Stimulated activated memory B cell treated with anti-CD40 and anti-IgM and Interleukin-4, amounts not matched to agents 10 μg/mL and 1 μg/mL and 100 μg/mL, for 72 hours (primary cell): ENCODE data around the gene FAM184B.
"Not testable (repeated sequence)": the region's sequence is repeated elsewhere in the genome, so short reads cannot be mapped to it uniquely, and the experiment has no call there.

Experiments
- ATAC-seq: fragments of 150-1000 bp; cut with Tn5 transposase; 2 replicates; pipeline ENCODE4 v1.10.0; 2021
- H3K27ac Mint-ChIP-seq: one replicate; pipeline ENCODE4 v1.8.0; 2022; ENCODE audit warnings: mild to moderate bottlenecking, mixed read lengths
- H3K27me3 Mint-ChIP-seq: one replicate; pipeline ENCODE4 v1.8.0; 2022; ENCODE audit warnings: mixed read lengths
- H3K36me3 Mint-ChIP-seq: one replicate; pipeline ENCODE4 v1.8.0; 2022; ENCODE audit warnings: mixed read lengths
- H3K4me1 Mint-ChIP-seq: one replicate; pipeline ENCODE4 v1.8.0; 2022; ENCODE audit warnings: mixed read lengths
- H3K4me3 Mint-ChIP-seq: one replicate; pipeline ENCODE4 v1.8.0; 2022; ENCODE audit warnings: mild to moderate bottlenecking, moderate library complexity, mixed read lengths
- H3K9me3 Mint-ChIP-seq: one replicate; pipeline ENCODE4 v1.8.0; 2022; ENCODE audit warnings: mixed read lengths

The FAM184B gene

DNA sequence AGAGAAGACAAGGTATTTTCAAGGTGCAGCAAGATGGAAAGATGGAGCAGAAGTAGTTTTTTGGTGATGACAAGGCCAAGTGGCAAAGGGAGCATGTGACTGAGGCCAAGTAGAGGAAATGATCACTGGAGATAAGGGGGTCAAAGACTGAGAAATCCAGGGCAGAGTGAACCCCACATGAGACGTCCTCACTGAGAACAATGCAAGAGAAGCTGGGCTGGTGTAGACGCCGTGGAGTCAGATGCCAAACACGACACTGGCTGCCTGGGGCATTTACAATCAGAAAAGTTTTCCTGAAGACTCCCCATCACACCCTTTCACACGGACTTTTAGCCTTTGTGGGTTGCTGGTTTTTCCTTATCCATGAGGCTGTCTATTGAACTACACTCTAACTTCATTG, 69.3 kb downstream of the FAM184B start:
- no peak for ATAC-seq

DNA sequence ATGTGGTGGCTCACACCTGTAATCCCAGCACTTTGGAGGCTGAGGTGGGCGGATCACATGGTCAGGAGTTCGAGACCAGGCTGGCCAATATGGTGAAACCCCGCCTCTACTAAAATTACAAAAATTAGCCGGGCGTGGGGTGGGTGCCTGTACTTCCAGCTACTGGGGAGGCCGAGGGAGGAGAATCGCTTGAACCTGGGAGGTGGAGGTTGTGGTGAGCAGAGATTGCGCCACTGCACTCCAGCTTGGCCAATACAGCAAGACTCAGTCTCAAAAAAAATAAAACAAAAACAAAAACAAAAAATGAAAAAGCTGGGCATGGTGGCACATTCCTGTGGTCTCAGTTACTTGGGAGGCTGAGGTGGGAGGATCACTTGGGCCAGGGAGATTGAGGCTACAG, 70.2 kb downstream of the FAM184B start:
- not testable (repeated sequence) for H3K9me3 Mint-ChIP-seq, H3K27ac Mint-ChIP-seq, H3K4me1 Mint-ChIP-seq, H3K4me3 Mint-ChIP-seq, H3K36me3 Mint-ChIP-seq, ATAC-seq
- H3K27me3 Mint-ChIP-seq = peaks cover 16% of the 10 kb centered on the region

More for the DNA sequence above, 69.3 kb downstream of the FAM184B start:
- no peaks in the 10 kb centered on the region for H3K9me3 Mint-ChIP-seq
- no peaks in the 10 kb centered on the region for H3K36me3 Mint-ChIP-seq
- no peaks in the 10 kb centered on the region for H3K4me1 Mint-ChIP-seq
- no peak overlapping the region for H3K4me3 Mint-ChIP-seq
- H3K27ac Mint-ChIP-seq = no peak overlapping the region
- peaks cover 16% of the 10 kb centered on the region for H3K27me3 Mint-ChIP-seq

DNA sequence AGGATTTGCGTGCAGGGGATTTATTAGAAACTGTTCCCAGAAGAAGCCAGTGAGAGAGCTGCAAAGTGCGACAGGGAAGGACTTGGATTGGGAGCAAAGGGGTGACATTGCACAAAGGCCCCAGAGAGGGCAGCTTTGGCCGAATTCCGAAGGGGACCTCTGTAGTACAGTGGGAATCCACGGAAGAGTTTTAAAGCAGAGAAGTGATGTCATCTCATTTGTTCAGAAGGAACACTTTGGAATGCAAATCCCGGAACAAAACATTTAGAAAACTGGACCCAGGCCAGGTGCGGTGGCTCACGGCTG, 71.7 kb downstream of the FAM184B start:
- Mint-ChIP-seq H3K27me3 (peaks cover 16% of the 10 kb centered on the region), H3K4me3 (no peak overlapping the region)
- no peak for ATAC-seq

DNA sequence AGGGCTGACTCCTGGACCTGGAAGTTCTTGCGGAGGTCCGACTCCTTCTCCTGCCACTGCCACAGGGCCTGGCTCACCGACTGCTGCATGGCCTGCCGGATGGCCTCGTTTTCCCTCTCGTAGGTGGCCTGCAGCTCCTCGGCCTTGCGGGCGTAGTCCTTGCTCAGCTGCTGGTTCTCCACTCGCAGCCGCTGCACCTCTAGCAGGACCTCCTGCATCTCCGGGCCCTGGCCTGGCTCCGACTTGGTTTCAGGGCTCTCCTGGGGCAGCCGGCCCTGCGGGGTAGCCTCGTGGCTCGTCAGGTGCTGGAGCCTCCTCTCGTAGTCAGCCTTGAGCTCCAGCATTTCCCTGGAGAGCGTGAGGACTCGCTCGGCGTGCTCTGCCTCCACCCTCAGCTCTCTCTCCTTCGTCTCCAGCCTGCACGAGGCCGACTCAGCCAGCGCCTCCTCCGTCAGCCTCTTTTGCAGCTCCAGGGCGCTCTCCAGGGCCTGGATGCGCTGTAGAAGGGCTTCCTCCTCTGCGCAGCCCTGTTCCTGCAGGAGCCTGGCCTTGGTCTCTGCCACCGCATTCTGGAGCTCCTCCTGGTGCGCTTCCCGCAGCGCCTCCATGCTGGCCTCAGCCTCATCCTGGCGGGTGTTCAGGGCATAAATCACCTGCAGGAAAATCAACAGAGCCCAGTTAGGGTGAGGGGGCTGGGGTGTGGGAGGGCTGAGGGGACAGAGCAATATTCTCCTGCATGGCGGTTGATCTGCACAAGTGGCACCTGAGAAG, 72.2 kb downstream of the FAM184B start:
- Mint-ChIP-seq H3K4me3 (no peak overlapping the region), H3K36me3 (no peaks in the 10 kb centered on the region), H3K9me3 (no peaks in the 10 kb centered on the region), H3K4me1 (no peaks in the 10 kb centered on the region), H3K27me3 (peaks cover 16% of the 10 kb centered on the region), H3K27ac (no peak overlapping the region)
- ATAC-seq = no peak

More for the DNA sequence above, 71.7 kb downstream of the FAM184B start:
- Mint-ChIP-seq H3K4me1 (no peaks in the 10 kb centered on the region), H3K9me3 (no peaks in the 10 kb centered on the region), H3K36me3 (no peaks in the 10 kb centered on the region), H3K27ac (no peak overlapping the region)

DNA sequence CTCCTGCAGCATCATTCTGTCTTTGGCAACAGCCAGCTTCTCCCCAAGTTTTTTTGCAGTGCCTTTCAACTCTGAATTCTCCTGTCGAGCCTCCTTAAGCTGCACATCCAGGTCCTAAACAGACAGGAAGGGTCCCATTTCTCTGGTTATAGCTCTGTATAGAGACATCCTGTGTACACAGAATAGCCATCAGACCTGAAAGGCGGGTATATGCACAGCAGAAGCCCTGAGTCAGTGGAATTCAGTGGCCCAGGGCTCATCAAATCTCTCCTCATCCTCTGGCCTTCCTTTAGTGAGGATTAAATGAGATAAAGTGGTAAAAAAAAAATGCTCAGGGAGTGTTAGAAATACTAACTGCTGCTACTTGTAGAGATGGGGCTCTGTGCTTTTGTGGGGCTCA, 73.8 kb downstream of the FAM184B start:
- Mint-ChIP-seq H3K4me1 (no peaks in the 10 kb centered on the region), H3K9me3 (no peaks in the 10 kb centered on the region), H3K36me3 (no peaks in the 10 kb centered on the region), H3K27ac (no peak overlapping the region), H3K27me3 (peaks cover 16% of the 10 kb centered on the region), H3K4me3 (no peak overlapping the region)
- ATAC-seq = no peak

DNA sequence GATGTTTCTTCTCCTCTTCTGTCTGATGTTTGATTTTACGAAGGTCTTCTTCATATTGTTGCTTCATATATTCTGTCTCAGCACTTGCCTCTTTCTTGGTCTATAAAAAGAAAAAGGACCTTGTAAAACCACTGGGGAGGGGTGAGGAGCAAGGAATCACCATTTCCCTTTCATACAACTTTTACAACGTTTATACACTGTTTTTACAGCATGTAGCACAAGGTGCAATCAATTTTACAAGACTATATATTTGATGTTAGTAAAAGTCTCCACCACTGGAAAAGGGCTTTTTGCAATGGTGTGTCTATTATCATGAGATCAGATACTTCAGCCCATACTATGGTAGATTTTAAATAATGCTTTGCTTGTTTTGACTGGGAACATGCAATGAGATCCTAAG, 76.3 kb downstream of the FAM184B start:
- Mint-ChIP-seq H3K27me3 (peaks cover 5% of the 10 kb centered on the region), H3K27ac (no peak overlapping the region), H3K36me3 (no peaks in the 10 kb centered on the region), H3K4me1 (no peaks in the 10 kb centered on the region), H3K4me3 (no peak overlapping the region), H3K9me3 (no peaks in the 10 kb centered on the region)
- no peak for ATAC-seq

DNA sequence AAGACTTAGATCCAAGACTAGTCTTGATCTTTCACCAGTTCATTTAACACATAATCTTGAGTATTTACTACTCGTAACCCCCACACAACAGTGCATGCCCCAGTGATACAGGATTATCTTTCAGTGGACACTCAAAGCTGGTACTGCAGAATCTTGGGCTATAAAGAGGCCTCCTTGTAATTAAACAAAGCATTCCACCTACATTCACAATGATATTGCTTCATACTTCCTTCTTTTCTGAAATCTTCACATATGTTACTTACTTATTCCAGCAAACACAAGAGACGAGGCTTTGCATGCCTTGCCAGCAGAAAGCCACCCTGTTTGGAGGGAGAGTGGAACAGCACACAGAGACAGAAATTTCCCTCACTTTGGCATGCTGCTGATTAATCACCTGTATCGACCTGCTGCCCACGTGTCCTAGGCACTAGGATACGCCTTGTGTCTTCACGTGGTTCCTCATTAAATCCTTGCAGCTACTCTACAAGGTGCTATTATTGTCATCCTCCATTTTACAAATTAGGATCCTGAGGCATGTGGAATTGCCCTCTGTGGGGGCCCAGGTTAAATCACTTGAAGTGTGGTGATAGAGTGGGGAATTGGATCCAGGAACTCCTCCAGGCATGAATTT, 77.3 kb downstream of the FAM184B start:
- Mint-ChIP-seq H3K4me1 (no peaks in the 10 kb centered on the region), H3K36me3 (peaks cover 5% of the 10 kb centered on the region)

DNA sequence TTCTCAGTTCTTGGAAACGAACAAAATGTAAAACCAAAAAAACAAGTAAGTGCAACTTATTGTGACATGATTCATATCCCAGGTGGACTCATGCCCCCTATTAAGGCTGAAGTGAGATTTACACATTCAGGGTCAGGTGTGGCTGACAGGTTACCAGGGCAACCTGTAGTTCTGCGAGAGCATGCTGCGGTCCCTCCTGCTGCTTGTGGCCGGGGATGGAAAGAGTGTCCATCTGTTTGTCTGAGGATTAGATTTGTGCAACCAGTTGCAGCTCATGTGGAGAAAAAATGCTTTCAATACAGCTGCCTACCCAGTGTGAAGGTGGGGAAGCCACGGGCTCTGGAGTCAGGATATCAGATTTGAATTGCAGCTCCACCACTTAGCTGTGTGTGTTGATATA, 78.8 kb downstream of the FAM184B start:
- H3K27ac Mint-ChIP-seq = no peak overlapping the region
- ATAC-seq = no peak
- peaks cover 10% of the 10 kb centered on the region for H3K9me3 Mint-ChIP-seq
- no peak overlapping the region for H3K4me3 Mint-ChIP-seq
- peaks cover 7% of the 10 kb centered on the region for H3K36me3 Mint-ChIP-seq
- H3K27me3 Mint-ChIP-seq = no peaks in the 10 kb centered on the region
- no peaks in the 10 kb centered on the region for H3K4me1 Mint-ChIP-seq

More for the DNA sequence above, 77.3 kb downstream of the FAM184B start:
- ATAC-seq = no peak
- Mint-ChIP-seq H3K27me3 (no peaks in the 10 kb centered on the region), H3K27ac (no peak overlapping the region), H3K9me3 (peaks cover 5% of the 10 kb centered on the region), H3K4me3 (no peak overlapping the region)

DNA sequence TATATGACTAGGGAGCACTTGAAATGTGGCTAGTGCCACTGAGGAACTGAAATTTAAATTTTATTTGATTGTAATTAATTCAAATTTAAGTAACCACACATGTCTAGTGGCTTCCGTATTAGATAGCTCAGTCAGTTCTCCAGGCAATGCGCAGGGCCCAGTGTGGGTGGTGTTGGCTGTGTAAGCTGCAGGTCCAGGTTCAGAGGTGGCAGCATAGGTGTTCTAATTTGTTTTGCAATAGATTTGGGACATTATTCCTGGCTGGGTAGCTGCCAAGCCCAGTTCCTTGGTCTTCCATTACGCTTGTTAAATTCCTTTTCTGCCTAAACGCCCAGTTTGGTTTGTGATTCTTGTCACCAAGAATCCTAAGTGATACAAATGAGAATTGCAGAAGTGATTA, 79.5 kb downstream of the FAM184B start:
- Mint-ChIP-seq H3K9me3 (peaks cover 10% of the 10 kb centered on the region), H3K4me3 (no peak overlapping the region), H3K4me1 (no peaks in the 10 kb centered on the region), H3K27ac (no peak overlapping the region), H3K27me3 (peaks cover 4% of the 10 kb centered on the region), H3K36me3 (peaks cover 7% of the 10 kb centered on the region)
- ATAC-seq = peak; percentile 11

DNA sequence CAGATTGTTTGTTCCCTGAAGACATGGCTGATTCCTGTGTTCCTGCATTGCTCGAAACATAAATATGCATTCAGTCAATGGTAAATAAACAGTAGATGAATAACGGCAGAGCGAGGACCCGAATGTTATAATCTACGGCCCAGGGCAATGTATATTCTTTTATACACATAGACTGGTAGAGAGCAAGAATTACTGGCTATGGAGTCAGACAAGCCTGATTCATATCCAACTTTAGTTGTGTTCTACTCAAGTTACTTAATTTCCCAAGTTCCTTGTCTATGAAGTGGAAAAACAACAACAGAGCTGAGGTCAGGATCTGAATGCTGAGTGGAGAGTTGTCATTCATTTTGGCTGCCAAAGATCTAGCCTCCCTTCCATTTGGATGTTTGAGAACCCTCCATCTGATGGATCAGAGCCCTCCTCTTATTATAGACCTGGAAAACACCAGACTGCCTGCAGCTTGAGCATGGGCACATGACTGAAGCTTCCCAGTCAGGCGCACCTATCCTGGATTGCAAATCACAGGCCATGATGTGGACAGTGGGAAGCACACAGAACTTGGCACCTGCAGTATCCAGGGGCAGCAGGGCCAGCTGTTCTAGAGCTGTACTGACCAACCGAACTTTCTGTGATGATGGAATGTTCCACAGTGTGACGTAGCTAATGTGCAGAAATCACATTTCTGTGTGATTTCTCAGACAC, 80.1 kb downstream of the FAM184B start:
- peaks cover 8% of the 10 kb centered on the region for H3K27me3 Mint-ChIP-seq
- no peaks in the 10 kb centered on the region for H3K4me1 Mint-ChIP-seq

DNA sequence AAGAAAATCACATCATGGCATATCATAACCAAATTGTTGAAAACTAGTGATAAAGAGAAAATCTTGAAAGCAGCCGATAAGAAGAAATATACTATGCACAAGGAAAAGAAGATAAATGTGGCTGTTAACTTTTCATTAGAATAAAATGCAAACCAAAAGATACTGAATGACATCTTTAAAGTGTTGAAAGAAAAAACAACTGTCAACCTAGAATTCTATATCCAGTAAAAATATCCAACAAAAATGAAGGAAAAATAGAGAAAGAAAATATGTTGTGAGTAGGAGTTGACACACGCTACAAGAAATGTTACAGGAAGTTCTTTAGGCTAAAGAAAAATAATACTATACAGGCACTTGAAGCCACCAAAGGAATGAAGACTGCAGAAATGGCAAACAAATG, 82.0 kb downstream of the FAM184B start:
- Mint-ChIP-seq H3K4me3 (no peak overlapping the region), H3K27me3 (peaks cover 22% of the 10 kb centered on the region), H3K4me1 (no peaks in the 10 kb centered on the region), H3K27ac (no peak overlapping the region), H3K36me3 (peaks cover 7% of the 10 kb centered on the region), H3K9me3 (peaks cover 10% of the 10 kb centered on the region)
- ATAC-seq = no peak

More for the DNA sequence above, 80.1 kb downstream of the FAM184B start:
- Mint-ChIP-seq H3K36me3 (peaks cover 7% of the 10 kb centered on the region), H3K4me3 (no peak overlapping the region), H3K27ac (no peak overlapping the region), H3K9me3 (peaks cover 10% of the 10 kb centered on the region)
- ATAC-seq = peak; percentile 34

DNA sequence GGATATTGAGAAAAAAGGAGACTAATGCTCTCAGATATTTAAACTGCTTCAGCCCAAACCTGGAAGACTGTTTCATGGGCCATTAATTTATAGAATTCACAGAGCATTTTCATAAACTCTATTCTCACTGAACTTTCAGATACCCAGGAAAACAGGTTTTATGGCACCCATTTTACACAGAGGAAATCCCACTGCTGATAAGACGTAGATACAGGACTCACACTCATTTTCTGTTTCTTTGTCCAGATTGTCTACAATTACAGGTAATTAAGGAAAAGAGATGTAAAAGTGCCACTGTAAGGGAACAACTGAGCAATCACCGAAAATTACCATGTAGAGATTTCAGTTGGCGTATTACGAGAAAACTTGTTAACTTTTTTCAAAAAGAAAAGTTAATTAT, 83.3 kb downstream of the FAM184B start:
- Mint-ChIP-seq H3K4me3 (no peak overlapping the region), H3K27ac (no peak overlapping the region), H3K27me3 (peaks cover 29% of the 10 kb centered on the region), H3K4me1 (no peaks in the 10 kb centered on the region), H3K36me3 (peaks cover 7% of the 10 kb centered on the region), H3K9me3 (peaks cover 10% of the 10 kb centered on the region)
- ATAC-seq = no peak

DNA sequence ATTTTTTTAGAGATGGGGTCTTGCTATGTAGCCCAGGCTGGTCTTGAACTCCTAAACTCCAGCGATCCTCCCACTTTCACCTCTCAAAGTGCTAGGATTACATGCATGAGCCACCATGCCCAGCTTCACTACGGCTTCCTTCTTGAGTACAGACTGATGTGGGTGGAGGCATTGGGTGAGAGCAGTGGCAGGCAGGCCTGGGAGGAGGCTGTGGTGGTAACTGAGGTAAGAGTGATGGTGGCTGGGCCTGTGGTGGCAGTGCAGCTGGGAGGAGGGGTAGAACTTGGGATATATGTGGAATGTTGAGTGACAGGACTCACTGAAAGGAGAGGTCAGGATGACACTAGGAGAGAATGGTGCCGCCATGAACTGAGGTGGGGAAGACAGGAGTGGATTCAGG, 86.1 kb downstream of the FAM184B start:
- peaks cover 10% of the 10 kb centered on the region for H3K9me3 Mint-ChIP-seq
- peaks cover 7% of the 10 kb centered on the region for H3K36me3 Mint-ChIP-seq
- H3K4me3 Mint-ChIP-seq = no peak overlapping the region
- no peak overlapping the region for H3K27ac Mint-ChIP-seq
- no peak for ATAC-seq
- no peaks in the 10 kb centered on the region for H3K4me1 Mint-ChIP-seq
- H3K27me3 Mint-ChIP-seq = peaks cover 31% of the 10 kb centered on the region

DNA sequence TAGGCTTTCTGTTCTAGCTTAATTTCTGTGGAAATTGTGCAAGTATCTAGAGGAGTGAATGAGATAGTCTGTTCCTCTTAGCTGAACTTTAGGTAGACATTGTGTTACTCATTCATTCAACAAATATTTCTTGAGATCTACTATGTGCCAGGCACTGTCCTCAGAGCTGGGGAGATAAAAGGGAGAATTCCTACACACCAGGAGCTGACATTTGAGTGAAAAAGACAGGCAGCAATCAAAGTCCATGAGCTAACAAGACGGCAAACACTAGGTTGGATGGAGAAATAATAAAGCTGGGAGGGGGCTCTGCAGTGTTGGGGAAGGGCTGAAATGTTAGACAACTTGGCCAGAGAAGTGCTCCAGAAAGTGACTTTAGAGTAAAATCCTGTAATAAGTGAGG, 86.9 kb downstream of the FAM184B start:
- peaks cover 10% of the 10 kb centered on the region for H3K9me3 Mint-ChIP-seq
- H3K27me3 Mint-ChIP-seq = peaks cover 31% of the 10 kb centered on the region
- peaks cover 6% of the 10 kb centered on the region for H3K36me3 Mint-ChIP-seq
- H3K27ac Mint-ChIP-seq = no peak overlapping the region
- H3K4me3 Mint-ChIP-seq = no peak overlapping the region
- no peaks in the 10 kb centered on the region for H3K4me1 Mint-ChIP-seq
- ATAC-seq = no peak

DNA sequence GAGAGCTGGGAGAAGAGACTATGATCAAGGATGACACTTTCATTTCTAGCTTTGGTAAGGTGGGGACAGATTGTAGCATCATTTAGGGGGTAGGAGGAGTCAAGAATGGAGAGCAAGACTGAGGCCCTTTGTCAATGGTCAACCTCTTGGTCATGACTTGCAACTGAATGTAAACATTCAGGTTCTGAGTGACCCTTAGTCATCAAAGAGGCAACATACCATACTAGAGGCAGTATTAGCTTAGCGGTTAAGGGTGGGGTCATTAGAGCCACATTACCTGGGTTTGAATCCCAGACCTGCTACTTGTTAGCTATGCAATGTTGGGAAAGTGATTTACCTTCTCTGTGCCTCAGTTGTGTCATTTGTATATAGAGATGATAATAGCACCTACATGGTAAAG, 90.5 kb downstream of the FAM184B start:
- ATAC-seq = no peak
- H3K27me3 Mint-ChIP-seq = peaks cover 23% of the 10 kb centered on the region
- no peaks in the 10 kb centered on the region for H3K36me3 Mint-ChIP-seq

DNA sequence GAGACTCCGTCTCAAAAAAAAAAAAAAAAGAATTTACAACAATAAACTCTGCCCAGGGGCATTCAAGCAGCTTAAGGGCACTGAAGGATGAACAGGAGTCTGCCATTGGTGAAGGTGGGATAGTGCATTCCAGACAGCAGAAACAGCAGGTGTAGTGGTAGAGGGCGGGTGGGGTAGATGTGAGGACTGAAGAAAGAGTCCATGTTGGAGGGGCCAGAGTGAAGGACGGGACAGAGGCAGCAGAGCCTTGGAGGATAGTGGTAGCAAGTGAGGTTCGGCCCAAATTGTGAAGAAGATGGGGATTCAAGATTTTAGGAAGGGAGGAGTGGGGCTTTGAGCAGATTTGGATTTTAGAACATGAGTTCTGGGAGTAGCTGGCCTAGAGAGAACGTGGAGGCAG, 91.3 kb downstream of the FAM184B start:
- Mint-ChIP-seq H3K4me1 (no peaks in the 10 kb centered on the region), H3K36me3 (no peaks in the 10 kb centered on the region), H3K4me3 (no peak overlapping the region), H3K27ac (no peak overlapping the region), H3K27me3 (peaks cover 16% of the 10 kb centered on the region), H3K9me3 (no peaks in the 10 kb centered on the region)
- ATAC-seq = no peak

More for the DNA sequence above, 90.5 kb downstream of the FAM184B start:
- Mint-ChIP-seq H3K9me3 (no peaks in the 10 kb centered on the region), H3K4me3 (no peak overlapping the region), H3K27ac (no peak overlapping the region), H3K4me1 (no peaks in the 10 kb centered on the region)
